ENCODE results near the gene ZNF614. TPM values are rescaled to one million over a fixed set of nuclear protein-coding genes. Genes with fewer than 3 reads are reported as not detected.
"Not testable (repeated sequence)": the region's sequence is repeated elsewhere in the genome, so short reads cannot be mapped to it uniquely, and the experiment has no call there.

The ZNF614 gene
- total RNA-seq, 4 donors from 2014 or later = 3.9 to 4.6 (median 3.9) TPM

GRCh38 chr19:51994048-51994644, 34.0 kb downstream of the ZNF614 start:
- no peak for DNase-seq
- Histone ChIP-seq H3K9me3 (peaks cover 15 to 84% (median 35%) of the 10 kb centered on the region in 3 donors), H3K4me3 (peak overlapping the region in 1 of 4 donors; percentile 7), H3K27ac (no peak overlapping the region), H3K4me1 (no peaks in the 10 kb centered on the region), H3K36me3 (peaks cover 12 to 80% of the 10 kb centered on the region in 2 donors), H3K27me3 (no peaks in the 10 kb centered on the region)
- ATAC-seq = no peak
- in situ Hi-C loops (cut with MboI; ENCODE audit: low sequenced_read_pairs in 4 of 4) = no loop called here
- TF ChIP-seq POLR2A (IDR thresholded peaks at IDR 0.05) (no peak), CTCF (IDR thresholded peaks at IDR 0.05 in 4 of 5, conservative IDR thresholded peaks at IDR 0.05 in 1 of 5) (no peak)
- intact Hi-C loops (cut with DNase I; ENCODE audit: low total_unique reads) = no loop called here

GRCh38 chr19:51993422-51993821, 34.8 kb downstream of the ZNF614 start:
- Histone ChIP-seq H3K4me1 (no peaks in the 10 kb centered on the region), H3K27ac (no peak overlapping the region), H3K4me3 (peak overlapping the region in 1 of 4 donors; percentile 18), H3K27me3 (no peaks in the 10 kb centered on the region), H3K9me3 (peaks cover 15 to 87% (median 36%) of the 10 kb centered on the region in 3 donors), H3K36me3 (peaks cover 10 to 73% of the 10 kb centered on the region in 2 donors)
- DNase-seq (no peak), ATAC-seq (no peak)
- intact Hi-C loops (cut with DNase I; ENCODE audit: low total_unique reads) = no loop called here
- TF ChIP-seq POLR2A (IDR thresholded peaks at IDR 0.05) (no peak), CTCF (IDR thresholded peaks at IDR 0.05 in 4 of 5, conservative IDR thresholded peaks at IDR 0.05 in 1 of 5) (no peak)
- in situ Hi-C loops (cut with MboI; ENCODE audit: low sequenced_read_pairs in 4 of 4) = no loop called here

GRCh38 chr19:51986309-51987291, 41.6 kb downstream of the ZNF614 start, which contains the start of gene ZNF350:
ZNF350 (minus strand) TSS chr19:51986840; CDS start chr19:51974360, 12,480 bp downstream.
- peak within 1 kb of the TSS; percentile 69 to 92 (median 86) for H3K4me3 ChIP-seq
- peak; percentile 87 to 91 for DNase-seq
- no peak for TF ChIP-seq CTCF (IDR thresholded peaks at IDR 0.05 in 4 of 5, conservative IDR thresholded peaks at IDR 0.05 in 1 of 5)
- TF ChIP-seq POLR2A (IDR thresholded peaks at IDR 0.05) = peak in 1 of 2 donors; percentile 21
- intact Hi-C loops (cut with DNase I; ENCODE audit: low total_unique reads) = loop anchor here (1.0 kb wide), 6 partner anchors 22 to 541 kb away; partner anchors contain the start of genes ZNF432, ZNF577, ZNF613 and ZNF614
- H3K36me3 ChIP-seq = peaks cover 0 to 32% of the 10 kb centered on the region in 2 donors
- H3K9me3 ChIP-seq = peaks cover 0 to 43% (median 7%) of the 10 kb centered on the region in 3 donors
- H3K27me3 ChIP-seq = no peaks in the 10 kb centered on the region
- in situ Hi-C loops (cut with MboI; ENCODE audit: low sequenced_read_pairs in 4 of 4) = no loop called here
- H3K4me1 ChIP-seq = peaks cover 8 to 9% of the 10 kb centered on the region in 2 donors
- ATAC-seq = peak; percentile 100
- peak within 1 kb of the TSS; percentile 74 to 79 (median 77) for H3K27ac ChIP-seq

GRCh38 chr19:51983361-51983760, 44.8 kb downstream of the ZNF614 start:
- DNase-seq = no peak
- Histone ChIP-seq H3K9me3 (peaks cover 4 to 34% (median 16%) of the 10 kb centered on the region in 3 donors), H3K4me1 (peaks cover 8 to 9% of the 10 kb centered on the region in 2 donors), H3K27me3 (no peaks in the 10 kb centered on the region), H3K27ac (no peak overlapping the region), H3K4me3 (no peak overlapping the region), H3K36me3 (peaks cover 0 to 44% of the 10 kb centered on the region in 2 donors)
- intact Hi-C loops (cut with DNase I; ENCODE audit: low total_unique reads) (no loop called here), in situ Hi-C loops (cut with MboI; ENCODE audit: low sequenced_read_pairs in 4 of 4) (no loop called here)
- ATAC-seq = no peak
- TF ChIP-seq CTCF (IDR thresholded peaks at IDR 0.05 in 4 of 5, conservative IDR thresholded peaks at IDR 0.05 in 1 of 5) = no peak

- DNase-seq; H3K4me3 ChIP-seq; in situ Hi-C loops (cut with MboI; ENCODE audit: low sequenced_read_pairs in 4 of 4); H3K27ac ChIP-seq; H3K27me3 ChIP-seq; ATAC-seq; intact Hi-C loops (cut with DNase I; ENCODE audit: low total_unique reads); H3K4me1 ChIP-seq: not testable (repeated sequence)
- Histone ChIP-seq H3K36me3 (peaks cover 0 to 54% of the 10 kb centered on the region in 2 donors), H3K9me3 (peaks cover 3 to 41% (median 16%) of the 10 kb centered on the region in 3 donors)
Observed at GRCh38 chr19:51980926-51981325, 47.3 kb downstream of the ZNF614 start.

Measured in gastrocnemius medialis (tissue), 4 donors.